Brain microvascular endothelial cell (primary cell): ENCODE measurements around the gene ADORA2B.

Experiments
- DNase-seq: peaks from one replicate; pipeline ENCODE4 v3.0.0-alpha.2; 2020
- H3K27ac ChIP-seq: fragments of 250-450 bp; sonication (Bioruptor Pico); 2 replicates; pipeline ENCODE4 v1.5.1; 2020; ENCODE audit warnings: mild to moderate bottlenecking, moderate library complexity
- H3K27me3 ChIP-seq: fragments of 250-450 bp; sonication (Bioruptor Pico); replicated peaks from 2 replicates; pipeline ENCODE4 v1.5.1; 2020; ENCODE audit warnings: mild to moderate bottlenecking
- H3K36me3 ChIP-seq: fragments of 250-450 bp; sonication (Bioruptor Pico); replicated peaks from 2 replicates; pipeline ENCODE4 v1.5.1; 2020; ENCODE audit warnings: mild to moderate bottlenecking
- H3K4me3 ChIP-seq: 2 replicates; pipeline ENCODE4 v1.5.1; 2011; ENCODE audit warnings: low read depth, mild to moderate bottlenecking, control low read depth, low read length, moderate library complexity
- in situ Hi-C: cut with HindIII; loops from 2 replicates; pipeline ENCODE4 v1.10.0; 2017; ENCODE audit warnings: low sequenced_read_pairs, low pct_ligation_motif_present
- TF ChIP-seq, protein P1 (sequence below): IDR thresholded peaks from 2 replicates; pipeline ENCODE4 v1.5.1; 2011; ENCODE audit warnings: low read depth, mild to moderate bottlenecking, moderate library complexity, low read length, control low read depth, inconsistent platforms; ENCODE audit errors: missing control alignments

The ADORA2B gene

GRCh38 chr17:15954222-15954621 is 9.3 kb downstream of the ADORA2B start:
- Histone ChIP-seq H3K27me3 (no peaks in the 10 kb centered on the region), H3K36me3 (peaks cover 4% of the 10 kb centered on the region), H3K4me3 (no peak overlapping the region), H3K27ac (peak overlapping the region; percentile 48)
- DNase-seq, result peak; percentile 62
- in situ Hi-C loops, result no loop called here
- TF ChIP-seq, protein P1, sequence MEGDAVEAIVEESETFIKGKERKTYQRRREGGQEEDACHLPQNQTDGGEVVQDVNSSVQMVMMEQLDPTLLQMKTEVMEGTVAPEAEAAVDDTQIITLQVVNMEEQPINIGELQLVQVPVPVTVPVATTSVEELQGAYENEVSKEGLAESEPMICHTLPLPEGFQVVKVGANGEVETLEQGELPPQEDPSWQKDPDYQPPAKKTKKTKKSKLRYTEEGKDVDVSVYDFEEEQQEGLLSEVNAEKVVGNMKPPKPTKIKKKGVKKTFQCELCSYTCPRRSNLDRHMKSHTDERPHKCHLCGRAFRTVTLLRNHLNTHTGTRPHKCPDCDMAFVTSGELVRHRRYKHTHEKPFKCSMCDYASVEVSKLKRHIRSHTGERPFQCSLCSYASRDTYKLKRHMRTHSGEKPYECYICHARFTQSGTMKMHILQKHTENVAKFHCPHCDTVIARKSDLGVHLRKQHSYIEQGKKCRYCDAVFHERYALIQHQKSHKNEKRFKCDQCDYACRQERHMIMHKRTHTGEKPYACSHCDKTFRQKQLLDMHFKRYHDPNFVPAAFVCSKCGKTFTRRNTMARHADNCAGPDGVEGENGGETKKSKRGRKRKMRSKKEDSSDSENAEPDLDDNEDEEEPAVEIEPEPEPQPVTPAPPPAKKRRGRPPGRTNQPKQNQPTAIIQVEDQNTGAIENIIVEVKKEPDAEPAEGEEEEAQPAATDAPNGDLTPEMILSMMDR, result no peak

DNA sequence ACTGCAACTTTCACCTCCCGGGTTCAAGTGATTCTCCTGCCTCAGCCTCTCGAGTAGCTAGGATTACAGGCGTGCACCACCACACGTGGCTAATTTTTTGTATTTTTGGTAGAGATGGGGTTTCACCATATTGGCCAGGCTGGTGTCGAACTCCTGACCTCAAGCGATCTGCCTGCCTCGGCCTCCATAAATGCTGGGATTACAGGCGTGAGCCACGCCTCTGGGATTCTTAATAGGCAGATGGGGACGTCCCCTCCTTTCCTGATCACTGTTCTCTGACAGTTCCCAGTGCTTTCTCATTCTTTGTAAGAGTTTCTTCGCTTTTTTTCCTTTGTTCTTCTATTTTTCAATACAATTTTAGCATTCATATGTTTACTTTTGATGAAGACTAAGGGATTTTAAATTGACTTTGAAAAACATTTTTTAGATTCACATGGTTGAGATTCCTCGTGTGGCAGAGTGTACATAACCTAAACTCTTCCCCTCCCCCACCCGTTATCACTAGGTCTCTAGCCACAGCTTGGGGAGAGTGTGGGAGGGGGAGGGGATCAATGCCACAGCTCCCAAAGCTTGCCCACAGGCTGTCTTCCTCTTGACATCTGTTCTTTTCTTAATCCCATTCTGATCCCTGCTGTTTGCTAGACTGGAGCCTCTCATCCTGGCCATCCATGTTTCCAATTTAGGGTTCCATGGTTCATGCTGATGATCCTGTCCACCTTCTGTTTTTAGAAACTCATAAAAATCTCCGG is 11.0 kb downstream of the ADORA2B start:
- in situ Hi-C loops, result no loop called here
- Histone ChIP-seq H3K36me3 (no peaks in the 10 kb centered on the region), H3K27me3 (no peaks in the 10 kb centered on the region), H3K4me3 (no peak overlapping the region), H3K27ac (no peak overlapping the region)
- DNase-seq, result no peak
- TF ChIP-seq, protein P1, result no peak

DNA sequence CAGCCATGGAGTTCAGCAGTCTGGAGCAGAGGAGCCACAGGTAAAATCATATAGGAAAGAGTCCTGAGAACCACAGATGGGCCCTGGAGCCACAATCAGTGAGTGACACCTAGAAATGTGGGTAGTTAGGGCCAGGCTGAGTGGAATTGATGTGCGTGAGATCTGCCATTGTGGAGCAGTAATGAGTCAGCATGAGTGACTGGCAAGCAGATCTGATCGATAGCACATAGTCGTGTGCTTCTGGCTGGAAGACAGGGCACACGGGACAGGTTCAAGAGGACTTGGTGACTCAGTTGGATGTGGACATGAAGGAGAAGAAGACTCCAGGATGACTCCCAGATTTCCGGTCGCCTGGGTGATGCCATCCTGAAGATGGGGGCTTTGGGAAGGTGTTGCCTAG is 12.3 kb downstream of the ADORA2B start:
- in situ Hi-C loops, result no loop called here
- H3K27me3 ChIP-seq, result no peaks in the 10 kb centered on the region
- no peak overlapping the region for H3K27ac ChIP-seq
- H3K36me3 ChIP-seq, result no peaks in the 10 kb centered on the region
- DNase-seq, result no peak
- TF ChIP-seq, protein P1, result no peak
- no peak overlapping the region for H3K4me3 ChIP-seq

DNA sequence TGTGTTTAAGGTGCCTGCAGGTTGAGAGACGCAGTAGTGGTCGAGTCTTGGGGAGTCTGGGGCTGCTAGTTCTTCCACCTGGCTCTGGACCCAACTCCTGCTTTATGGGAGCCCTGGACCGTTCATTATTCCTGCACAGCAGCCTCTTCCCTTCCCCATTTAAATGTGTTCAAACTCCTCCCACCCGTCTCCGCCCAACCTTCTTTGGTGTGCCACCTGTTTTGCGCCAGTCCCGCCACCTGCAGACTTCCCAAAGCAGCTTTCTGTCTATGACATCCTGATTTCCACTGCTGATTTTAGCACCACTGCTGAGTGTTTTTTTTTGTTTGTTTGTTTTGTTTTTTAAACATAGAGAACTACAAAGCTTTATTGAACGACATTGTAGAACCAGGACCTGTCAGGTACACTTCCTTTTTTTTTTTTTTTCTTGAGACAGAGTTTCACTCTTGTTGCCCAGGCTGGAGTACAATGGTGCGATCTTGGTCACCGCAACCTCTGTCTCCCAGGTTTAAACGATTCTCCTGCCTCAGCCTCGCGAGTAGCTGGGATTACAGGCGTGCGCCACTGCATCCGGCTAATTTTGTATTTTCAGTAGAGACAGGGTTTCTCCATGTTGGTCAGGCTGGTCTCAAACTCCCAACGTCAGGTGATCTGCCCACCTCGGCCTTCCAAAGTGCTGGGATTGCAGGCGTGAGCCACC is 12.8 kb downstream of the ADORA2B start:
- H3K27me3 ChIP-seq, result no peaks in the 10 kb centered on the region

GRCh38 chr17:15958484-15958854 is 13.5 kb downstream of the ADORA2B start:
- Histone ChIP-seq H3K27me3 (no peaks in the 10 kb centered on the region), H3K27ac (peak overlapping the region; percentile 94), H3K4me3 (no peak overlapping the region), H3K36me3 (no peaks in the 10 kb centered on the region)
- no peak for DNase-seq
- TF ChIP-seq, protein P1, result no peak
- in situ Hi-C loops, result no loop called here

More for the DNA sequence above, 12.8 kb downstream of the ADORA2B start:
- H3K4me3 ChIP-seq, result no peak overlapping the region
- TF ChIP-seq, protein P1, result no peak
- in situ Hi-C loops, result no loop called here
- no peaks in the 10 kb centered on the region for H3K36me3 ChIP-seq
- H3K27ac ChIP-seq, result peak overlapping the region; percentile 94
- DNase-seq, result no peak
